Measurements from ENCODE around the gene PCDHB5.
"Not testable (repeated sequence)": the region's sequence is repeated elsewhere in the genome, so short reads cannot be mapped to it uniquely, and the experiment has no call there.

PCDHB5 gene

GRCh38 chr5:141135030-141135717 lies at the start of gene PCDHB5:
TSS of gene PCDHB5 (plus strand) at chr5:141135206. CDS start at chr5:141135435, 229 bp downstream.
- H3K4me1 Mint-ChIP-seq (ENCODE audit: low read depth), result peaks cover 4% of the 10 kb centered on the region
- H3K27me3 Mint-ChIP-seq (ENCODE audit: low read depth), result no peaks in the 10 kb centered on the region
- peaks cover 2% of the 10 kb centered on the region for H3K36me3 Mint-ChIP-seq (ENCODE audit: low read depth)
- H3K27ac Mint-ChIP-seq, result no peak within 1 kb of the TSS
- H3K4me3 Mint-ChIP-seq, result no peak within 1 kb of the TSS
- H3K9me3 Mint-ChIP-seq, result peaks cover 49% of the 10 kb centered on the region

- H3K36me3 Mint-ChIP-seq (ENCODE audit: low read depth), result no peaks in the 10 kb centered on the region
- peaks cover 34% of the 10 kb centered on the region for H3K9me3 Mint-ChIP-seq
- H3K4me1 Mint-ChIP-seq (ENCODE audit: low read depth), result no peaks in the 10 kb centered on the region
- H3K27me3 Mint-ChIP-seq (ENCODE audit: low read depth), result peaks cover 6% of the 10 kb centered on the region
- peak within 1 kb of the TSS; percentile 59 for H3K4me3 Mint-ChIP-seq
- H3K27ac Mint-ChIP-seq, result no peak within 1 kb of the TSS
Measured at GRCh38 chr5:141094481-141095262, 40.3 kb upstream of the PCDHB5 start, which contains the start of gene PCDHB2. TSS of gene PCDHB2 (plus strand) at chr5:141094615. CDS start at chr5:141094791, 176 bp downstream.

- Mint-ChIP-seq H3K9me3 (peaks cover 40% of the 10 kb centered on the region), H3K27me3 (ENCODE audit: low read depth) (peaks cover 6% of the 10 kb centered on the region), H3K27ac (no peak overlapping the region), H3K36me3 (ENCODE audit: low read depth) (peaks cover under 1% of the 10 kb centered on the region), H3K4me1 (ENCODE audit: low read depth) (peaks cover 1% of the 10 kb centered on the region), H3K4me3 (no peak overlapping the region)
Measured at GRCh38 chr5:141095263-141095641, 39.8 kb upstream of the PCDHB5 start.

GRCh38 chr5:141096181-141096580 lies 38.8 kb upstream of the PCDHB5 start:
- not testable (repeated sequence) for H3K27ac Mint-ChIP-seq; H3K4me3 Mint-ChIP-seq; H3K4me1 Mint-ChIP-seq (ENCODE audit: low read depth); H3K27me3 Mint-ChIP-seq (ENCODE audit: low read depth); H3K36me3 Mint-ChIP-seq (ENCODE audit: low read depth)
- peaks cover 48% of the 10 kb centered on the region for H3K9me3 Mint-ChIP-seq

GRCh38 chr5:141096586-141096985 lies 38.4 kb upstream of the PCDHB5 start:
- H3K4me3 Mint-ChIP-seq; H3K36me3 Mint-ChIP-seq (ENCODE audit: low read depth); H3K27me3 Mint-ChIP-seq (ENCODE audit: low read depth); H3K4me1 Mint-ChIP-seq (ENCODE audit: low read depth); H3K27ac Mint-ChIP-seq: not testable (repeated sequence)
- peaks cover 52% of the 10 kb centered on the region for H3K9me3 Mint-ChIP-seq

- peaks cover 3% of the 10 kb centered on the region for H3K4me1 Mint-ChIP-seq (ENCODE audit: low read depth)
- peaks cover 2% of the 10 kb centered on the region for H3K36me3 Mint-ChIP-seq (ENCODE audit: low read depth)
- peak within 1 kb of the TSS; percentile 42 for H3K27ac Mint-ChIP-seq
- peaks cover 41% of the 10 kb centered on the region for H3K9me3 Mint-ChIP-seq
- no peak within 1 kb of the TSS for H3K4me3 Mint-ChIP-seq
- no peaks in the 10 kb centered on the region for H3K27me3 Mint-ChIP-seq (ENCODE audit: low read depth)
Measured at GRCh38 chr5:141100243-141100805, 34.7 kb upstream of the PCDHB5 start, which contains the start of gene PCDHB3. TSS of gene PCDHB3 (plus strand) at chr5:141100473. CDS start at chr5:141100650, 177 bp downstream.

GRCh38 chr5:141101059-141101458 lies 33.9 kb upstream of the PCDHB5 start:
- Mint-ChIP-seq H3K4me3 (no peak overlapping the region), H3K4me1 (ENCODE audit: low read depth) (peaks cover 3% of the 10 kb centered on the region), H3K36me3 (ENCODE audit: low read depth) (peaks cover 2% of the 10 kb centered on the region), H3K27ac (no peak overlapping the region), H3K9me3 (peaks cover 45% of the 10 kb centered on the region), H3K27me3 (ENCODE audit: low read depth) (no peaks in the 10 kb centered on the region)

GRCh38 chr5:141102070-141102469 lies 32.9 kb upstream of the PCDHB5 start:
- H3K36me3 Mint-ChIP-seq (ENCODE audit: low read depth); H3K4me1 Mint-ChIP-seq (ENCODE audit: low read depth); H3K27me3 Mint-ChIP-seq (ENCODE audit: low read depth); H3K4me3 Mint-ChIP-seq; H3K27ac Mint-ChIP-seq: not testable (repeated sequence)
- peaks cover 47% of the 10 kb centered on the region for H3K9me3 Mint-ChIP-seq

GRCh38 chr5:141102471-141102870 lies 32.5 kb upstream of the PCDHB5 start:
- H3K4me1 Mint-ChIP-seq (ENCODE audit: low read depth); H3K4me3 Mint-ChIP-seq; H3K27ac Mint-ChIP-seq; H3K36me3 Mint-ChIP-seq (ENCODE audit: low read depth); H3K27me3 Mint-ChIP-seq (ENCODE audit: low read depth): not testable (repeated sequence)
- peaks cover 48% of the 10 kb centered on the region for H3K9me3 Mint-ChIP-seq

GRCh38 chr5:141105350-141105749 lies 29.7 kb upstream of the PCDHB5 start:
- H3K4me3 Mint-ChIP-seq, result no peak overlapping the region
- peaks cover 37% of the 10 kb centered on the region for H3K9me3 Mint-ChIP-seq
- peaks cover 1% of the 10 kb centered on the region for H3K36me3 Mint-ChIP-seq (ENCODE audit: low read depth)
- H3K27ac Mint-ChIP-seq, result no peak overlapping the region
- H3K27me3 Mint-ChIP-seq (ENCODE audit: low read depth), result no peaks in the 10 kb centered on the region
- peaks cover 1% of the 10 kb centered on the region for H3K4me1 Mint-ChIP-seq (ENCODE audit: low read depth)

- Mint-ChIP-seq H3K4me3 (no peak overlapping the region), H3K36me3 (ENCODE audit: low read depth) (no peaks in the 10 kb centered on the region), H3K9me3 (peaks cover 45% of the 10 kb centered on the region), H3K27me3 (ENCODE audit: low read depth) (no peaks in the 10 kb centered on the region), H3K4me1 (ENCODE audit: low read depth) (no peaks in the 10 kb centered on the region), H3K27ac (no peak overlapping the region)
Measured at GRCh38 chr5:141119250-141119649, 15.8 kb upstream of the PCDHB5 start.

- Mint-ChIP-seq H3K9me3 (peaks cover 26% of the 10 kb centered on the region), H3K36me3 (ENCODE audit: low read depth) (no peaks in the 10 kb centered on the region), H3K4me1 (ENCODE audit: low read depth) (no peaks in the 10 kb centered on the region), H3K27me3 (ENCODE audit: low read depth) (no peaks in the 10 kb centered on the region), H3K27ac (no peak within 1 kb of the TSS), H3K4me3 (no peak within 1 kb of the TSS)
Measured at GRCh38 chr5:141121563-141121962, 13.4 kb upstream of the PCDHB5 start, which contains the start of gene PCDHB4. TSS of gene PCDHB4 (plus strand) at chr5:141121818. CDS start at chr5:141121999, 181 bp downstream.

GRCh38 chr5:141121985-141122384 lies 13.0 kb upstream of the PCDHB5 start:
- Mint-ChIP-seq H3K36me3 (ENCODE audit: low read depth) (no peaks in the 10 kb centered on the region), H3K27me3 (ENCODE audit: low read depth) (no peaks in the 10 kb centered on the region), H3K9me3 (peaks cover 23% of the 10 kb centered on the region), H3K4me3 (no peak overlapping the region), H3K4me1 (ENCODE audit: low read depth) (no peaks in the 10 kb centered on the region), H3K27ac (no peak overlapping the region)

GRCh38 chr5:141123396-141124135 lies 11.4 kb upstream of the PCDHB5 start:
- peaks cover 23% of the 10 kb centered on the region for H3K9me3 Mint-ChIP-seq
- not testable (repeated sequence) for H3K4me1 Mint-ChIP-seq (ENCODE audit: low read depth); H3K4me3 Mint-ChIP-seq; H3K27ac Mint-ChIP-seq; H3K27me3 Mint-ChIP-seq (ENCODE audit: low read depth); H3K36me3 Mint-ChIP-seq (ENCODE audit: low read depth)
